Breast epithelium (tissue), 3 donors: ENCODE data around the gene ACTR1B.

Experiments
- POLR2A ChIP-seq: fragments of 450-650 bp; IDR thresholded peaks from one replicate; pipeline ENCODE4 v1.6.1; 2016; ENCODE audit warnings: antibody characterized with exemption, mild to moderate bottlenecking, moderate library complexity
- POLR2AphosphoS5 ChIP-seq, 3 donors: sonication (generic); formaldehyde crosslinking; IDR thresholded peaks; one replicate each; pipeline ENCODE4 v1.6.1; 2017; ENCODE audit warnings: antibody characterized with exemption in 3 of 3
- TF ChIP-seq, protein P1 (sequence below), 3 donors: fragments of 450-650 bp; IDR thresholded peaks; one replicate each; pipeline ENCODE4 v1.5.1; 2016 to 2017; ENCODE audit warnings: antibody characterized with exemption in 3 of 3, mild to moderate bottlenecking in 3 of 3, moderate library complexity in 3 of 3

DNA sequence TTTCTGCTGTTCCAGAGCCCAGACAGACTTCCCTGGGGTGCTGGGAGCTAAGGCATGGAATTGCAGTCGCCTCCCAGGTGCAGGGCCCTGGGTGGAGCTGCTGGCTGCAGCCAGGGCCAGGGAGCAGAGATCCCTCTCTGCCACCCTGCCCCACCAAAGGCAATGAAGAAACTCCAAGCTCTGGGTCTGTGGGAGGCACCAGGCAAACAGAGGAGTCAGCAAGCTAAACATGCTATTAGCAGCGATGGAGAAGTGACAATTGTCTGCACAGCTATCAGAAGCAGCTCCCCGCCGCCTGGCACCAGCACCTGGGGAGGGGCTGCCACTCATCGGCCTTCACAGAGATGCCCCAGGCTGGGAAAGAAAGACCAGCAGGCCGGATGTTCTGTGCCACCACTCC is 45.9 kb downstream of the ACTR1B start:
- TF ChIP-seq, protein P1, sequence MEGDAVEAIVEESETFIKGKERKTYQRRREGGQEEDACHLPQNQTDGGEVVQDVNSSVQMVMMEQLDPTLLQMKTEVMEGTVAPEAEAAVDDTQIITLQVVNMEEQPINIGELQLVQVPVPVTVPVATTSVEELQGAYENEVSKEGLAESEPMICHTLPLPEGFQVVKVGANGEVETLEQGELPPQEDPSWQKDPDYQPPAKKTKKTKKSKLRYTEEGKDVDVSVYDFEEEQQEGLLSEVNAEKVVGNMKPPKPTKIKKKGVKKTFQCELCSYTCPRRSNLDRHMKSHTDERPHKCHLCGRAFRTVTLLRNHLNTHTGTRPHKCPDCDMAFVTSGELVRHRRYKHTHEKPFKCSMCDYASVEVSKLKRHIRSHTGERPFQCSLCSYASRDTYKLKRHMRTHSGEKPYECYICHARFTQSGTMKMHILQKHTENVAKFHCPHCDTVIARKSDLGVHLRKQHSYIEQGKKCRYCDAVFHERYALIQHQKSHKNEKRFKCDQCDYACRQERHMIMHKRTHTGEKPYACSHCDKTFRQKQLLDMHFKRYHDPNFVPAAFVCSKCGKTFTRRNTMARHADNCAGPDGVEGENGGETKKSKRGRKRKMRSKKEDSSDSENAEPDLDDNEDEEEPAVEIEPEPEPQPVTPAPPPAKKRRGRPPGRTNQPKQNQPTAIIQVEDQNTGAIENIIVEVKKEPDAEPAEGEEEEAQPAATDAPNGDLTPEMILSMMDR (IDR thresholded peaks at IDR 0.05) = no peak
- TF ChIP-seq POLR2AphosphoS5 (IDR thresholded peaks at IDR 0.05) (no peak), POLR2A (no peak)
